ENCODE results near the gene ZNF597.

Gene ZNF597

DNA sequence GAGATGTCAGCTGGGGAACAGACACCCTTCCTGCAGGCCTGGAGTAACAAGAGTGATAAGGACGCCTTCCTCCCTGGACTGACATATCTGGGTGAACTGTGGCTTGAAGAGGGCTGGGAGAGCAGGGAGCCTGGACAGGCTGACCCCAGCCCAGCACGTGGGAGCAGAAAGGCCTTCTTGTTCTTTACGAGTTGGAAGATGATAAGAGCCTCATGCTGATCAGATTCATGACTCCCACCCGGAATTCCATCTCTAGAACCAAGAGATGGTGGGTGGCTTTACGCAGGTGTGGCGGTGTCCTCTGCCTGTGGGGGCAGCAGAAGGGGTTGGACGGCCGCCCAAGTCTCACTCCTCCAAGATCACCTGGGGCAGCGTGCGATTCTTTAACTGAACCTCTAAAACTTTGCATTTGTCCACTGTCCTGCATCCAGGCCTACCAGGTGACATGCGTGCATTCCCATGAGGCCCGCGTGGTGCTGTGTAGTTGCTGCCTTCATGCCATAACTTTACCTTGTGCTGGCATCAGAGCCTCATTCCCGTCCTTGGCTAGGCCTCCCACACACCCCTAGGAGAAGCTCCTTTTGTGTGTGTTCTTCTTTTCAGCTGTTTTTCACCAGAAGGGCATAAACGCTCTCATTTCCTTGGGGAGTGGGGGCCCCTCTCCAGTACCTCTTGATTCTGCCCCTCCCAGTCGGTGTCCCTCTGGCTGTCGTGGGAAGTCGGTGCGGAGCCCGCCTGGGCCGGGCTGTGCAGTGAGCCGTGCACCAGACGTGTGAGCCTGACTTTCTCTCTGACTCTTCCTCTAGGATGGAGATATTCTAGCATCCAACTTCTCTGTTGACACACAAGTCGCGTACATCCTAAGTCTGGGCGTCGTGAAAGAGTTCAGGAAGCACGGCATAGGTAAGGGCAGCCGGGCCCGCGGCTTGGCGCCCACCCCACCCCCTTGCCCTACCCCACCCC lies 38.7 kb upstream of the ZNF597 start:
- no peak for DNase-seq (ENCODE audit: low read depth)
- TF ChIP-seq, protein P1, sequence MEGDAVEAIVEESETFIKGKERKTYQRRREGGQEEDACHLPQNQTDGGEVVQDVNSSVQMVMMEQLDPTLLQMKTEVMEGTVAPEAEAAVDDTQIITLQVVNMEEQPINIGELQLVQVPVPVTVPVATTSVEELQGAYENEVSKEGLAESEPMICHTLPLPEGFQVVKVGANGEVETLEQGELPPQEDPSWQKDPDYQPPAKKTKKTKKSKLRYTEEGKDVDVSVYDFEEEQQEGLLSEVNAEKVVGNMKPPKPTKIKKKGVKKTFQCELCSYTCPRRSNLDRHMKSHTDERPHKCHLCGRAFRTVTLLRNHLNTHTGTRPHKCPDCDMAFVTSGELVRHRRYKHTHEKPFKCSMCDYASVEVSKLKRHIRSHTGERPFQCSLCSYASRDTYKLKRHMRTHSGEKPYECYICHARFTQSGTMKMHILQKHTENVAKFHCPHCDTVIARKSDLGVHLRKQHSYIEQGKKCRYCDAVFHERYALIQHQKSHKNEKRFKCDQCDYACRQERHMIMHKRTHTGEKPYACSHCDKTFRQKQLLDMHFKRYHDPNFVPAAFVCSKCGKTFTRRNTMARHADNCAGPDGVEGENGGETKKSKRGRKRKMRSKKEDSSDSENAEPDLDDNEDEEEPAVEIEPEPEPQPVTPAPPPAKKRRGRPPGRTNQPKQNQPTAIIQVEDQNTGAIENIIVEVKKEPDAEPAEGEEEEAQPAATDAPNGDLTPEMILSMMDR (IDR thresholded peaks at IDR 0.05; ENCODE audit: low read depth, low read length, missing control alignments): no peak
- in situ Hi-C loops (cut with HindIII; ENCODE audit: low sequenced_read_pairs): no loop called here

DNA sequence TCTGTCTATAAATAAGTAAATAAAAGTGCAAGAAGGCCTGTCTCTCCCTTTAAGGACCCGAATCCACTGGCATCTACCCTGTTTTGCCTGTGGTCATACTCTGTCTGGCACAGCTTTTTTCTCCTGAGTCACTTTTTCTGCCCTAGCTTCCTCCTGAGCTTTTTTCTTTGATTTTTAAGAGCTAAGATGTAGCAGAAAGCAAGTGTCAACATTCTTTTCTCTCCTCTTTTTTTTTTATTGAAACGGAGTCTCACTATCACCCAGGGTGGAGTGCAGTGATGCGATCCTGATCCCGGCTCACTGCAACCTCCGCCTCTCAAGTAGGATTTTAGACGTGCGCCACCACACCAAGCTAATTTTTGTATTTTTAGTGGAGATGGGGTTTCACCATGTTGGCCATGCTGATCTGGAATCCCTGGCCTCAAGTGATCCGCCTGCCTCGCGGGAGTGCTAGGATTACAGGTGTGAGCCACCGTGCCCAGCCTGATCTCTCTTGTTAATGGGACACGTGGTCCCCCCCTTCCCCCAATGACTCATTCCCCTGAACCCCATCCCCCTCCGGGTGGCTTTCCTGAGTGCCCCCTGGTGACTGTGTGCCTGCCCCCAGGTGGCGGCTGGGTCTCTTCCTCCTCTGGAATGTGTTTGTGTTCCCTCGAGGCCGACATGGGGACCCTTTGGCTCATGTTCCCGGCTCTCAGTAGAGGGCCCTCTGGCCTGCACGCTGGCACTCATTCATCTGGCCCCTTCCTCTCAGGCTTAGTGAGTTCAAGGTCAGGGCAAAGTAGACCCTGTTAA lies 37.8 kb upstream of the ZNF597 start:
- in situ Hi-C loops (cut with HindIII; ENCODE audit: low sequenced_read_pairs): no loop called here
- TF ChIP-seq, protein P1 (IDR thresholded peaks at IDR 0.05; ENCODE audit: low read depth, low read length, missing control alignments): no peak
- no peak overlapping the region for H3K4me3 ChIP-seq (ENCODE audit: low read depth, low read length)
- DNase-seq (ENCODE audit: low read depth): no peak

More for the DNA sequence above, 38.7 kb upstream of the ZNF597 start:
- H3K4me3 ChIP-seq (ENCODE audit: low read depth, low read length): no peak overlapping the region

DNA sequence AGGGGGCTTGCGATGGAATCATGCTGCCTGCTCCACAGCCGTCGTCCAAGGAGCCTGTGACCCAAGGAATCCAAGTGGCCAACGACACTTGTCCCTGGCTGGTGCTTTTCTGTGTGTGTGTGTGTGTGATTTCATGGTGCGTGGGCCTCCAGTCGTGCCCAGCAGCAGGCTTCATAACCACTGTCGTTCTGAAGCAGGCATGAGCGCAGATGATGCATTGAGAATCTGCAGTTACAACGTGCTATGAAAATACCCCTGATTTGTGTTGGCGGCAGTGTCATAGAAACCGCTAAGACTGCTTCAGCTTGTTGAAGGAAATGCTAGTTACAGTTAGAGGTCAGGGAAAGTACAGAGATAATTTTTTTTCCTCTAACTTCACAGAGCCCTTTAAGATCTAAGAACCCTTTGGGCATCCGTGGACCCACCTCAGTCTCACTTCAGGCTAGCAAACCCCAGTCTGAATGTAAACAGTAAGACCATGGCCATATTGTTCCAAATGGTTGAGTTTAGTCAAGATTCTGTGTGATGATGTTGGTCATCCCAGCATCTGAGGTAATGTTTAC lies 36.4 kb upstream of the ZNF597 start:
- in situ Hi-C loops (cut with HindIII; ENCODE audit: low sequenced_read_pairs): no loop called here
- no peak overlapping the region for H3K4me3 ChIP-seq (ENCODE audit: low read depth, low read length)
- TF ChIP-seq, protein P1 (IDR thresholded peaks at IDR 0.05; ENCODE audit: low read depth, low read length, missing control alignments): no peak
- no peak for DNase-seq (ENCODE audit: low read depth)

DNA sequence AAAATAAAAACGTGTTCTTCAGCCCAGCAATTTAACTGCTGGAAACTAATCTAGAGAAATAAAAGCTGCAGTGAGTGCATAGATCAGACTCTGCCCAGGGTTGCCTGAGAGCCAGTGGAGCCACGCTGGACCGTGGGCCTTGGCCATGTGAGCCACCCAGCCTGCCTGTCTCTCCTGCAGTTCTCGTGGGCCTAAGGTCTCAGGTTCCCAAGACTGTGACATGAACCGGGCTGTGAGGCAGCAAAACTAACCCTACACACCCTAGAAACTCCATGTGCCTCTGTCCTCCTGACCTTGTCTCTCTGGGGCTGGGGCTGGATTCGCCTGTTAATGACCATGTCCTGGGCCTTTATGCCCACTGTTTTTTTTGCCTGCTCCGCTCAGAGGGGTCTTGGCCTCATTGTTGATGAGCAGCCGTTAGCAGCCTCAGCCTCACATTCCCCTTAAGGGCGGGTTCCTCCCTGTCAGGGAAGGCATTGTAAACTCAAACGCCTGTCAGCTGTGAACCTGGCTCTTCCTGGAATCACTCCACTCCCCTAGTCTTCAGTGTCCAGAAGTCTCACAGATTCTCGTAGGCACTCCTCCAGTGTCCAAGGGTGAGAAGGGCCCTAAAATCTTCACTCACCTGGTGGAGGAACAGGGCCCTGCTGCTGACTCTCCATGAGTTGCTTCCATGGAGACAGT lies 35.1 kb upstream of the ZNF597 start:
- in situ Hi-C loops (cut with HindIII; ENCODE audit: low sequenced_read_pairs): no loop called here
- TF ChIP-seq, protein P1 (IDR thresholded peaks at IDR 0.05; ENCODE audit: low read depth, low read length, missing control alignments): no peak
- no peak overlapping the region for H3K4me3 ChIP-seq (ENCODE audit: low read depth, low read length)
- DNase-seq (ENCODE audit: low read depth): no peak

DNA sequence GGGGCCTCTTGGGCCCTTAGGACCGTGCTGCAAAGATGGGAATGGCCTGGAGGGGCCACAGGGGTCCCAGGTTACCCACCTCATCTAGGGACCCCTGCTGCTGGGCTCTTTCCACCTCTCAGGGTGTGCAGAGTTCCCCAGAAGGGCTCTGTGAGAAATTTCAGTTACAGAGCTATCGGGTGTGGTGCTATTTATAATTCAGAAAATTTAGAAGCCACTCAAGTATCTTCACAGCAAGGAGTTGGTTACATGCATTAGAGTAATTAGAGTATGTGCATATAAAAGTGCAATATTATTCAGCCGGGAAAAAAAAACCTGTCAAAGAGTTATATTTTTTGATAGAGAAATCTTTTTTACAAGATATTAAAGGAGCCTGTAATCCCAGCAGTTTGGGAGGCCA lies 33.1 kb upstream of the ZNF597 start:
- in situ Hi-C loops (cut with HindIII; ENCODE audit: low sequenced_read_pairs): no loop called here
- no peak for DNase-seq (ENCODE audit: low read depth)
- no peak overlapping the region for H3K4me3 ChIP-seq (ENCODE audit: low read depth, low read length)
- TF ChIP-seq, protein P1 (IDR thresholded peaks at IDR 0.05; ENCODE audit: low read depth, low read length, missing control alignments): no peak
